GM19240 (cell line): ENCODE data around the gene TTLL9.

Source experiments
- DNase-seq: peaks from one replicate; pipeline ENCODE4 v3.0.0; 2011; ENCODE audit warnings: low spot score; ENCODE audit not compliant: insufficient read length

The TTLL9 gene

DNA sequence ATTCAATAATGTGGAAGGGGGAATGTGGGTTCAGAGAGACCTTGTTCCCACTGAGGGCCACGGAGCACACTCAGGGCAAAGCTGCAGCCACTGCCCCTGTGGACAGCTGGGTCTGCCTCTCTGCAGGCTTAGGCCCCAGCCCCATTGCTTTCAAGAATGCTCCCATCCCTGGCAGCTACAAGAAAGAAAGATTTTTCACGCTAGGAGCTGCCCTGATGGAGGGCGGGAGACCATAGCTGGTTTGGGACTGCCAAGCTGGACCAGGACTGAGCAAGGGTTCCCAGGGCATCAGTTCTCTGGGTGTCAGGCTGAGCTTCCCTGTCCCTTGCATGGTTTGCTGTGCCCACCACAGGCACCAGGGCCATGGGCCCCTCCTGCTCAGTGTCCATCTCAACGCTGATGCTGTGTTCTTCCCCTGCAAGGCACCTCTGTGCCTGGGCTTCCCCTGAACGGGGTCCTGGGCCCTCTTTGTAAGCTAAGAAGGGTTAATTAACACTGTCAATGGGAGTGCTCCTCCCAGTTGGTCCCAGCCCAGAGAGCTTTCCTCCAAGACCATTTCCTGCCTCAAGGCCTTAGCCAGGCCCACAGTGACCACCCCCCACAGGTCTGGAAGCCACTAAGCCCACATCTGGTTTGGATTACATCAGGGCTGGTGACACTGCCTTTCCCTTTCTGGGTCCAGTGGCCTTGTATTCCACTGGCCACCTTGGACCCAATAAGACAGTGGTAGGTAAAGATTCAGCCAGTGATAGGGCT lies 33.4 kb upstream of the TTLL9 start:
- DNase-seq = no peak

DNA sequence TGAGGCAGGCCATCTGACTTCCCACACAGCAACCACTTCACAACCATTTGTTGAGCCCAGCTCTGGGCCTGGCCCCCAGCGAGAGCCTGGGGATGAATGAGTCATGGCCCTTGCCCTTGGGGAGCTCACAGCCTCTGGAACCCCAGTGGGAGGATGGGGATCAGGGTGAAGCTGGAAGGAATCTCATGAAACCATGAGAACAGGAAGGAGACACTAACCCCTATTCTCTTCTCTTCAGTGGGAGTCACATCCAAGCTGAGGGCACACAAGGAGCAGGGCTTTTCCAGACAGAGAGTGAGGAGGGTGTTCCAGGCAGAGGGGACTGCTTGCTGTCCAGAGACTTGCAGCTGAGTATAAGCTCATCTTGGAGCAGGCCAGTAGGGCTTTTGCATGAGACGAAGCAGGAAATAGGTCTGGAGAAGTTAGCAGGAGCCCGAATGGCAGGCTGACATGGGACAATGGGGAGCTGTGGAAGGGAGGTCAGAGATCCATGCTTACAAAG lies 32.5 kb upstream of the TTLL9 start:
- no peak for DNase-seq

DNA sequence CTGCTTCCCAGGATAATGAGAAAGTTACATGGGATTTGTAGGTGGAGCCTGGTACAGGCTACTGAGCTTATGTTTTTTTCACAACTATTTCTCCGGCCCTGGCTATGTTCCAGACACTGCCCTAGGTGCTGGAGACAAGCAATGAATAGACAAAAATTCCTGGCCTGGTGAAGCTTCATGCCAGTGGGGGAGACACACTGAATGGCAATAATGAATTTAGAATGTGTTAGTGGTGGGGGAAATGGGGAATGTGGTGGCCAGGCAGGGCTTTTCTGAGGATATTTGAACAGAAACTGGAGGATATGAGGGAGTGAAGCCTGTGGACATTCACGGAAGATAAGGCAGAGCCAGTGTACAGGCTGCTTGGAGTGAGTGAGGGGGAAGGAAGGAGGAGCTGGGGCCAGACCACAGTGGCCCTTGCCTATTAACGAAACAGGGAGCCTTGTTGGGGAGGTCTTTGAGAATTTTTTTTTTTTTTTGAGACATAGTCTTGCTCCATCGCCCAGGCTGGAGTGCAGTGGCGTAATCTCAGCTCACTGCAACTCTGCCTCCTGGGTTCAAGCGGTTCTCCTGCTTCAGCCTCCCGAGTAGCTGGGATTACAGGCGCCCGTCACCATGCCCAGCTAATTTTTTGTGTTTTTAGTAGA lies 31.7 kb upstream of the TTLL9 start:
- no peak for DNase-seq

DNA sequence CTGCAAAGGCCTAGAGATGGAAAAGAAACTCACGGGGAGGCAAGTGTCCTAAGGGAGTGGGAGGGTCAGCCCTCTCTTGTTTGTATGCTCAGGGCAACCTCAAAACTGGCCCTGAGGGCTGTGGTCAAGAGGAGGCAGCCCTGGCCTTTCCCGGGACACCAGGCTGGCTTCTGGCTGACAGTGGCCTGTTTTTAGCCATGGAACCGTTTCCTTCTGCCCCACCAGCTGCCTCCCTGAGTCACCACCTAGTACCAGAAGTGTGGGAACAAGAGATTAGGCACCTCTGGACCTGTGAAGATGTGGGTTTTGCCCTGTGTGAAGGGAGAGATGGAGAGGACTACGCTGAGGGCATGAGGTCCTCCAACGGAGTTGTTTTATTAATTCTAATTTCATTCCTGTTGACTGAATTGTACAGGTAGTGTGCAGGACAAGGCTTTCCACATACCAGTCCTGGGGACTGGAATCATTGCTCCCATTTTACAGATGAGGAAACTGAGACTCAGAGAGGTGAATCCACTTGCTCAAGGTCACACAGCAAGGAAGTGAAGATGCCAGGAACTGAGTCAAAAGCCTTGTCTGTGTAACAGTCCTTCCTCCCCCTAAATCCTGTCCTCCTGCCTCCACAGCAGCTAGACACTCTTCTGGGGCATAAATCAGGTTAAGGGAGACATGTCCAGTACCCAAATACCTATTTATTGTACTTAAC lies 30.5 kb upstream of the TTLL9 start:
- no peak for DNase-seq

DNA sequence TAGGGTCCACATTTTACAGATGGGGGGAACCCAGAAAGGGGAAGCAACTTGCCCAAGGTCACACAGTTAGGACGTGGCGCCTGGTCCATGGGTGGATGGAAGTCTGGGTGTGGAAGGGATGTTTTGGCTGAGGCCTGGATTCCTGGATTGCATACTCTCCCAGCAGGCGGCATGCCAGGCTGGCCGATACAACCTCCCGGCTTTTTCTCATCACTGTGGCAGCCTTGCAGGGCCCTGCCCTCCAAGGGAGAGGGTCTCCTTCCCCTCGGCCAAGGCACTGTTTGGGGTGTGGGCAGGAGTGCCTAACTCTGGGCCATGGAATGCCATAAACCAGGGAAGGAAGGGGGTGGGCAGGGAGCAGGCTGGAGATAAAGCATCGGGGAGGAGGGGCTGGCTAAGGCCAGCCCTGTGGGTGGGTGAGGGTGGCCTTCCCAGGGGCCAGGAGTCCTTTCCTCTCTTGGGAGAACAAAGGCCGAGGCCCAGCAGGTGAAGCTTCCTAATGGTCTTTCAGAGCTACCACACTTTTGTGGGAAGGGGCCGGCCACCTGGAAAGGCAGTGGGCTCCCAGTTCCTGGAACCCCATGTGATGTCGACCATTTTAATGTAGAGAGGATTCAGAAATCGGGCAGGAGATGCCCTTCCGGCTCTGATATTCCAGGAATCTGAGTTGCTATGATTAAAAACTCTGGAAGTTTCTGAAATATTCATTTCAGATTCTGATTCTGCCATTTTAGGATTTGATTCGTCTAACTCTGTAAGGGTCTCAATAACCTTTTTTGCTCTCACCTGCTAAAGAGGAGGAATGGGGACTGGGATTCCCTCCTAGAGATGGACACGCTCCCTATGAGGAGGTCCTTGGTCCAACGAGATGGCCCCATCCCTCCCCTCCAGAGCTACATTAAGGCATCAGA lies 29.3 kb upstream of the TTLL9 start:
- DNase-seq = no peak

DNA sequence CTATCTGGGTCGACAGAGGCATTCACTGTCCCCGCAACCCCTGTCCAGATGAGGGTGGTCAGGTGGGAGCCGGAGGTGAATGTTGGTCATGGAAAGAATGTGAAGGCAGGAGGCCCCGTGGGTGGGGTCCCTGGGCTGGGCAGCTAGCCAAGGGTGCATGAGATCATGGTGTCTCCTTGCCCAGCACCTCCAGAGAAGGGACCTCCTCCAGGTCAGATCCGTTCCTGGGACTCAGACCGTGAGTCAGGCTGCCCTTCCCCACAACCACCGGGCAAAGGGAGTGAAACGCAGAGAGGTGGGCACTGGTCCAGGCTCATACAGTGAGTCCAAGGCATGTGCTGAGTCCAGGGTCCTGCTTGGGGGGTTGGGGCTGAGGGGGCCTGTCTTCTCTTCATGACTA lies 28.5 kb upstream of the TTLL9 start:
- no peak for DNase-seq

DNA sequence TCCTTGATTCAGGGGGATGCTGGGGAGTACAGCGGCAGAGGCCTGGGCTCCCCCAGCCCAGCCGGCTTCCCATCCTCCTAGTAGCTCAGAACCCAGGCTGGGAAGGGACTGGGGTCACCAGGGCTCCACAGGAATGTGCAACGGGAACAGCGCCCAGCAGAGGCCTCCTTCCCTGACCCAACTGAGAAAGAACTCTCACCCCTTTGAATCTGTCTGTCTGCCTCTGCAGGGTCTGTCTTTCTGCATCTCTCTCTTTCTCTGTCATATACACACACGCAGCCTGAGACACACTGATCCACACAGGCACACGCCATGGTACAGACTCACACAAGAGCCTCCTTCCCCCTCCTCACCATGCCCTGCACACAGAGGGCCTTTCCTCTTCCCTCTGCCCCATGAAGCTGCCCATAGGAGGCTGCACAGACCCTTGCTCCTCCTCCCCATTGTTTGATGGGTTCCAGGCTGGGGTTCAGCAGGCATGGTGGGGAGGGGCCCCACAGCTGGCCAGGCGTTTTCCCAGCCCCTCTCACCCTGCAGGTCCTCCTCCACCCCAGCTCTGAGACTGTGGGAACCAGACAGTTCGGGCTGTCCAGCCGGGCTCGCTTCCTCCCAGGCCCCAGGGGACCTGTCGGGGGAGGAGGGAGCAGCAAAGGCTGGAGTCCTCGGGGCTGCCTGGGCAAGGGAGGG lies 27.8 kb upstream of the TTLL9 start:
- DNase-seq = no peak

DNA sequence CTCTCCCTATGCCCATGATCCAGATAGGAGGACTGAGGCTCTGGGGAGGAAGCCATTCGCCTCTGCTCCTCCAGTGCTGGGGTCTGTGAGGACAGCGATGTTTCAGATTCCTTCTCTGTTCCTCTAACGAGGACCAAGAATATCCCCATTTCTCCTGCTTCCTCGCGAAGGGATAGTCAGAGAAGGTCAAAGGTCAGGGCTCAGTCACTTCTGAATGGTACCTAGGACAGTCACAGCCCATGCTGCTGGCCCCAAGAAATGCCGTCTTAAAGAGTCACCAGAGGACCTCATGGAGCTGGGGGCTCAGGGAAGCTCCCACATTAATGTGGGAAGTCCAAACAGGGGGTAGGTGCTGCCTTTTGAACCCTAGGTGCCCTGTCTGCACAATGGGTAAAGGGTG lies 27.1 kb upstream of the TTLL9 start:
- no peak for DNase-seq

DNA sequence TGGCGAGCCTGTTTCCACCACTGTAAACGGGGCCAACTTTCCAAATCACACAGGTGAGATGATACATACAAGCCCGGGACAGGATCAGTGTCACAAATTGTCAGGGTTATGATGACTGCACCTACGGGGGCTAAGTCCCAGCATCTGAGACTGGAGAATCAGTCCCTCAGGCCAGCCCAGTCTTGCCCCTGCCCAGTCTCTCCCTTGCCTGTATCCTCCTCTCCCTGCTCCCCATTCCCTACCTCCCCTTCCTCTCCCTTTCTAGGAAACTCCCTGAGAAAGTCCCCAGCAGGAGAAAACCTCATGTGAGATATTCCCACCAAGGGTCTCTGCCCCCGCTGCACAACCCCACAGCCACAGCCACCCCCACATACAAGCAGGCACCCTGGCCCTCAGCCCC lies 26.6 kb upstream of the TTLL9 start:
- no peak for DNase-seq

DNA sequence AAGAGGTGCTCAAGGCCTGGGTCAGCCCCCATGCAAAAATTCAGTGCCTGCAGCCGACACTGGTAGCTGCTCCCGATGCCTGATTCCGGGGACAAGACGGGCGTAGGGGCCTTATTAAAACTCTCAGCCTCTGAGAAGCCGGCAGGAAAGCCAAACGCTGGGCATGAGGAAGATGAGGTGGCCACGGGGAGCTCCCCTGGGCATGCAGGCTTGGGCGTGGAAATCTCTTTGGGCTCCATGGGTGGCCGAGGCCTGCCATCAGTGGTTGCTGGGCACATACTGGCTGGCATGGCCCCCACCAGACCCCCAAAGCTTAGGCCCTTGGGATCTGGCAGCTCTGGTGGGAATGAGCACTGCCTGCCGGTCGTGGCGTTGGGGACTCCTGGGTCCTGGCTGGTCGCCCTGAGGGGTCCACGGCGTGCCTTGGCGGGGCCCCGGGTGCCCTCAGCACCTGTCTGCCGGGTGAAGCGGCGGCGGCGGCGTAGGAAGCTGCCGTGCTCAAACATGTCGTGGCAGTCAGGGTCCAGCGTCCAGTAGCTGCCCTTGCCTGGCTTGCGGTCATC lies 25.6 kb upstream of the TTLL9 start:
- DNase-seq = no peak

DNA sequence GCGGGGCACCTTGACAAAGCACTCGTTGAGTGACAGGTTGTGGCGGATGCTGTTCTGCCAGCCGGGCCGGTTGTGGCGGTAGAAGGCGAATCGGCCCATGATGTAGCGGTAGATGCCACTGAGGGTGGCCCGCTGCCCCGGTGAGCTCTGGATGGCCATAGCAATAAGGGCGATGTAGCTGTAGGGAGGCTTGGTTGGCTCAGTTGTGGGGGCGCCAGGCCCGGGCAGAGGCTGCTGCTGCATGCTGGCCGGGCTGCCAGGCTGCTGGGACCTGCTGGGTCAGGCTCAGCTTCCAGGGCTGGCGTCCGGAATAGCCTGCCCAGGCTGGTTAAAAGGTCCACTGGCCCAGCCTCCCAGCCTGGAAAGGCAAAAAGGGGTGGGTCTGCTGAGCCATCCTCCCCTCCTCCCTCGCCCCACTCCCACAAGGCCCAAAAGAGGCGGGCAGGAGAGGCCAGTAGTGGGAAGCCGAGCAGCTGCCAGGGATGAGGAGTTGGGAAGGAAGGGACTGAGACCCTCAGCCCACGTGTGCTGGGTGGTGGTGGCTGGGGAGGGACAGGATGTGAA lies 25.1 kb upstream of the TTLL9 start, which contains the start of gene FOXS1:
Gene FOXS1, minus strand, starts transcription at position 305 of the 564 bp plus-strand sequence. Its CDS starts 62 bp downstream, at position 243.
- DNase-seq = no peak

DNA sequence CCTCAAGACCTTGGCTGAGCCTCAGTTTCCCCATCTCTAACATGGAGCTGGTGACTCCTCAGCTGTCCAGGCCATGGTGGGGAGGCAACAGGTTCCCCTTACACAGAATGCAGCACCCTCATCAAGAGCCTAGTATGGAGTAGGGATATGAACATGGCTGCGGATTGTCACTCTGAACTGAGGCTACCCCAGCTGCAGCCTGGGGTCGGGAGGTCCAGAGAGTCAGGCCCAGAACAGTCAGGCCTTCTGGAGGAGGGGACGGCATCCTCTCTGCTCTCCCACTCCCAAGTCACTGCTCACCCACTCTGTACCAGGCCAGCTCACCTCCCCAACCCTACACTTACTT lies 23.7 kb upstream of the TTLL9 start:
- DNase-seq = no peak

DNA sequence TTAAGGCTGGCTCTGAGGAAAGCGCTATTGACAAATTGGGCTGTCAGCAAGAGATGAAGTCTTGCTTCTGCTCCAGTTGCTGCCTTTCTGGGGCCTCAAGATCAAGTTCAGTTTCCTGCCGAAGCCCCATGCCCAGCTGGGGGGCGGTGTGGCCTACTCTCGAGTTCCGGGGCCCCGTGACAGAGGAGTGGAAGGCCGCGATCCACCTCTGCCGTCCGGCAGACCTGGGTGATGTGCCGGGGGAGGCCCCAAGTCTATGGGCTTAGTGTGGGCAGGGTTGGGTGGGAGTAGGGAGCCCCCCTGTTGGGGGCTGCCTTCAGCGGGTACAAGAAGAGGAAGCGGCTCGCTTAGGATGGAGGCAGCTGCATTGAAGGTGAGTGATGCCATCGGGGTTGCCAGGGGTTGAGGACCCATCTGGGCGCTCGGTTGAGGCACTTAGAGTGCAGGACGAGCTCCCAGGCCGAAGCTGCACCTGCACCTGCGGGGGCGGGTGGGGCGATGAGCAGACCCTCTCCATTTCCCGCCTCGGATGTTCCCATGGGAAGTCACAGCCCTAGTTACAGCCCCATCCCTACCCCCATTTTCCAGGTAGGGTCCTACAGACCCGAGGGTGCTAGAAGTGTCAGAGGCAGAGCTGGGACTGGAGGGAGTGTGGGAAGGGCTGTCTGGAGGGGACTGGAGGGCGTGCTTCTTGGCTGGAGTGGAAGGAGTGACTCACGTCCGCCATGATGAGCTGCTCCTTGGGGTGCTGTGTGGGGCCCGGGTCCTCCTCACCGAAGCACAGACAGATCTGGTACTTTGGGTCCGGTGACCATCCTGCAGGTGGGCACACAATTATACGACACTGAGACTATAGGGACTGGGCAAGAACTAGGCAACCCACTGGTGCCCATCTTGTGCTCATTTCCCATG lies 22.1 kb upstream of the TTLL9 start:
- DNase-seq = no peak

DNA sequence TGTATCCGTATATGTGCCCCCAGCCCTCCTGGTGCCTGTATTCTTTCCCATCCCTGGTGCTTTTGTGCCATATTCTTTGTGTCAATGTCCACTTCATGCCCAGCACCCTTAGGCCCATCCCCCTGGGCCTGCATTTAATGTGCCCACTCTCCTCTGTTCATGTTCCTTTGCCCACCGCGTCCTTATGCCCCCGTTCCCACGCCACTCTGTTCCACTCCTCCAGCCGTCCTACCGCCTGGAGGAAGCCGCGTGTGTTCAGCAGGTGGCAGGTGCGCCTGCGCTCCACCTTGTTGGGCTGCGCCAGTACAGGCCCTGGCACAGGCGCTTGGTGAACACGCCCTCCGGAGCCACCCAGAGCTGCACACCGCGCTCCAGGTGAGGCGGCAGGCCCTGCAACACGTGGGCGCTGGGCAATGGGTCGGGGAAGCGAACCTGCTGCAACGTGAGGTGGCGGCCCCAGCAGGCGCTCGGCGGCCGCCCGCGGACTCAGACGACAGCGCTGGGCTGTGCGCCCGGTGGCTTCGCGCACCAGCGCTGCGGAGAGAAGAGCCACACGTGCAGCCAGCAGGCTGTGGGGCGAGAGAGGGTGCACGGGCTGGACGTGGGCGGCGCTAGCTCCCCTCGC lies 21.0 kb upstream of the TTLL9 start:
- DNase-seq = no peak

DNA sequence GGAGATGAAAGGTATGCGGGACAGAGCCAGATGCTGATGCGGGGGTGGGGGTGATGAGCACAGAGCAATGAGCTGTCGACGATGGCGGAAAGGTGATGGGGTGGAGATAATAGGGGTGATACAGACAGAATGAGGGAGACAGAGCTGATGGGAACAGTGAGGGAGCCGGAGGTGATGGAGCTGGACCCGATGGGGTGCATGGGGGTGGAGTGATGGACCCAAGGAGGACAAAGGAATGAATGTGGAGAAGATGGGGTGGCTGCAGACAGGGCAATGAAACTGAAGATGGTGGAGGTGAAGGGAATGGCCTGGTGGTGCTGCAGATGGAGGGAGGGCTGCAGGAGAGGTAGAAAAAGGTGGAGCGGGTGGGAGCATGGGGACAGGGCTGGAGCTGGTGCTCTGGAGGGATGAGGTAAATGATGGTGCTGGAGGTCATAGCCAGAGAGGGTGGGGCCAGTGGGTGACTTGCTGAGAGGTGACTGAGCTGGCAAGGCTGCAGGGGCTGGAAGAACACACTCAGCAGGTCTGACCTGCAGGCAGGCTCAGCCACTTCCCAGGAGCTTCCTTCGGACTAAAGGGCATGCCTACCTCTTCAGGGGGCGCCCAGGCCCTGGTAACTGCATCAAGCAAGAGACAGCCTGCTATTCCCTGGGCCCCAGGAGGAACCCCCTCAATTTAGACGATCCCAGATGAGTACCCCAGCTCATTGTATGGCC lies 19.0 kb upstream of the TTLL9 start:
- no peak for DNase-seq

DNA sequence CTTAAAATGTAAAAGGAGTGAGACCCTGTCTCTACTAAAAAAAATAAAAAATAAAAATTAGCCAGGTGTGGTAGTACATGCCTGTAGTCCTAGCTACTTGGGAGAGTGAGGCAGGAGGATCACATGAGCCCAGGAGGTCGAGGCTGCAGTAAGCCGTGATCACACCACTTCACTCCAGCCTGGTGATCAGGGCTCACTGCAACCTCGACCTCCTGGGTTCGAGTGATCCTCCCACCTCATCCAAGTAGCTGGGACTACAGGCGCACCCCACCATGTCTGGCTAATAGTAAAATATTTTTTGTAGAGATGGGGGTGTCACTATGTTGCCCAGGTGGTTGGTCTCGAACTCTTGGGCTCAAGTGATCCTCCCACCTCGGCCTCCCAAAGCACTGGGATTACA lies 17.0 kb upstream of the TTLL9 start:
- DNase-seq = no peak

DNA sequence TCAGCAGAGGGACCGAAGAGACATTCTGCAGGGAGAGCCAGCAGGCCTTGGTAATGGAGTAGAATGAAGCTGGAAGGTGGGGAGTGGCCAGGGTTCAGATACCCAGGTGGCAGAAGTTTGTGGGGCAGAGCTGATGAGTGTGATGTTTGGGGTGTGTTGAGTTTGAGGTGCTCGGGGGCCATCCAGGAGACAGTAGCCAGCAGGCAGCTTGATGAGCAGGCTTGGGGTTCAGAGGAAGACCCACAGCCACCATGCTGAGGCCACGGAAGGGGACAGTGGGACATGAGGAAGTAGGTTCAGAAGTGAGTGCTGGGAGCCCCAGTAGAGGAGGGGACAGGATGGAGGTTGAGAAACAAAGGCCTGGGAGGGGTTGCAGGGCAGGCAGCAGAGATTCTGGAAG lies 13.9 kb upstream of the TTLL9 start:
- no peak for DNase-seq
